GM23248 (cell line): ENCODE data around the gene PHOSPHO1. TPM values are rescaled to one million over a fixed set of nuclear protein-coding genes. Genes with fewer than 3 reads are reported as not detected.

ENCODE experiments used
- DNase-seq: peaks from one replicate; pipeline ENCODE4 v3.0.0-alpha.2; 2015
- H2AFZ ChIP-seq: fragments of 200-600 bp; sonication (generic); 2 replicates; pipeline ENCODE4 v1.6.1; 2016; ENCODE audit warnings: antibody characterized with exemption
- H3F3A ChIP-seq: fragments of 200-600 bp; sonication (generic); 2 replicates; pipeline ENCODE4 v1.6.1; 2016; ENCODE audit warnings: mild to moderate bottlenecking, antibody characterized with exemption, mixed run types; ENCODE audit not compliant: insufficient read depth
- H3K27ac ChIP-seq: fragments of 200-600 bp; sonication (generic); 2 replicates; pipeline ENCODE4 v1.5.1; 2016; ENCODE audit warnings: mild to moderate bottlenecking
- H3K27me3 ChIP-seq: fragments of 200-600 bp; sonication (generic); replicated peaks from 2 replicates; pipeline ENCODE4 v1.6.1; 2016; ENCODE audit warnings: mild to moderate bottlenecking; ENCODE audit not compliant: insufficient read depth
- H3K36me3 ChIP-seq: fragments of 200-600 bp; sonication (generic); 2 replicates; pipeline ENCODE4 v1.6.1; 2016; ENCODE audit warnings: low read depth, mild to moderate bottlenecking
- H3K4me1 ChIP-seq: fragments of 200-600 bp; sonication (generic); 2 replicates; pipeline ENCODE4 v1.6.1; 2016; ENCODE audit warnings: mild to moderate bottlenecking; ENCODE audit not compliant: insufficient read depth
- H3K4me2 ChIP-seq: fragments of 200-600 bp; sonication (generic); one replicate; pipeline ENCODE4 v1.6.1; 2016; ENCODE audit warnings: mild to moderate bottlenecking; ENCODE audit not compliant: unreplicated experiment
- H3K4me3 ChIP-seq: fragments of 200-600 bp; sonication (generic); 2 replicates; pipeline ENCODE4 v1.5.1; 2016; ENCODE audit warnings: mild to moderate bottlenecking
- H3K79me2 ChIP-seq: fragments of 200-600 bp; sonication (generic); 2 replicates; pipeline ENCODE4 v1.6.1; 2016; ENCODE audit warnings: mild to moderate bottlenecking; ENCODE audit not compliant: insufficient read depth
- H3K9ac ChIP-seq: fragments of 200-600 bp; sonication (generic); 2 replicates; pipeline ENCODE4 v1.6.1; 2016; ENCODE audit warnings: mild to moderate bottlenecking
- H3K9me2 ChIP-seq: fragments of 200-600 bp; sonication (generic); 2 replicates; pipeline ENCODE4 v1.6.1; 2016; ENCODE audit warnings: mixed run types, mild to moderate bottlenecking, moderate library complexity; ENCODE audit not compliant: insufficient read depth
- H3K9me3 ChIP-seq: fragments of 200-600 bp; sonication (generic); one replicate; pipeline ENCODE4 v1.6.1; 2017; ENCODE audit warnings: low read depth
- H4K20me1 ChIP-seq: fragments of 200-600 bp; sonication (generic); 2 replicates; pipeline ENCODE4 v1.6.0; 2016; ENCODE audit not compliant: insufficient read depth
- EZH2 ChIP-seq: fragments of 200-600 bp; sonication (generic); IDR thresholded peaks from 2 replicates; pipeline ENCODE4 v1.6.1; 2018; ENCODE audit warnings: antibody characterized with exemption, mild to moderate bottlenecking; ENCODE audit not compliant: insufficient read depth, poor library complexity, severe bottlenecking
- EZH2phosphoT487 ChIP-seq: fragments of 200-600 bp; sonication (generic); IDR thresholded peaks from 2 replicates; pipeline ENCODE4 v1.6.1; 2018; ENCODE audit warnings: antibody characterized with exemption, moderate library complexity, mild to moderate bottlenecking, low read depth; ENCODE audit not compliant: insufficient read depth
- WGBS, 2 experiments: methylation state at CpG; one replicate each; pipeline ENCODE4 v1.1.6; 2015 to 2017; ENCODE audit warnings: low lambda C conversion rate in 2 of 2, low coverage in 1 of 2; ENCODE audit errors: missing lambda C conversion rate in 2 of 2; 5-methylcytosine and 5-hydroxymethylcytosine counted together
- in situ Hi-C: fragments of 300-500 bp; cut with MboI; formaldehyde crosslinking; loops from 2 replicates; pipeline ENCODE4 v1.15.0; 2020
- polyA plus RNA-seq: library from polyadenylated mRNA; unstranded; fragments of >200 nt; fragmentation: Nextera tagmentation; extraction: Ambion mirVana; gene quantifications from 2 replicates; pipeline ENCODE4 v1.2.1, GENCODE V29; 2016
- total RNA-seq: library from RNA; depleted of rRNA; stranded (reverse); fragments of >200 nt; shearing (Covaris generic); gene quantifications from 2 replicates; pipeline ENCODE4 v1.2.3, GENCODE V29; 2014

Gene PHOSPHO1
- total and polyA plus RNA-seq, 2 experiments from 2014 or later: not detected

GRCh38 chr17:49241692-49242397, 11.3 kb upstream of the PHOSPHO1 start:
- Histone ChIP-seq H3K9ac (no peak overlapping the region), H3K4me3 (no peak overlapping the region), H2AFZ (no peak overlapping the region), H3K36me3 (no peaks in the 10 kb centered on the region), H3K27ac (no peak overlapping the region), H3K4me1 (no peaks in the 10 kb centered on the region), H3K9me3 (no peaks in the 10 kb centered on the region), H3F3A (no peaks in the 10 kb centered on the region), H3K4me2 (no peak overlapping the region), H4K20me1 (no peaks in the 10 kb centered on the region), H3K9me2 (no peaks in the 10 kb centered on the region), H3K27me3 (peaks cover 5% of the 10 kb centered on the region; the same call in 1 of the 2 replicates), H3K79me2 (no peaks in the 10 kb centered on the region)
- 48 to 55% methylated on average over 8 to 9 of the region's 9 CpGs for WGBS, 2 experiments
- DNase-seq: no peak
- in situ Hi-C loops: no loop called here
- TF ChIP-seq EZH2 (no peak), EZH2phosphoT487 (no peak)

- Histone ChIP-seq H3K9ac (no peak overlapping the region), H3K9me3 (no peaks in the 10 kb centered on the region), H4K20me1 (no peaks in the 10 kb centered on the region), H3K9me2 (no peaks in the 10 kb centered on the region), H3K27ac (no peak overlapping the region), H2AFZ (no peak overlapping the region), H3K4me1 (no peaks in the 10 kb centered on the region), H3K4me2 (no peak overlapping the region), H3K36me3 (no peaks in the 10 kb centered on the region), H3K79me2 (no peaks in the 10 kb centered on the region), H3K4me3 (no peak overlapping the region), H3F3A (no peaks in the 10 kb centered on the region), H3K27me3 (peaks cover 7% of the 10 kb centered on the region; the same call in 1 of the 2 replicates)
- DNase-seq: no peak
- no peak for TF ChIP-seq EZH2phosphoT487
- TF ChIP-seq EZH2: no peak
- in situ Hi-C loops: no loop called here
- WGBS, 2 experiments: 76% methylated on average over 8 of the region's 8 CpGs
Observed at GRCh38 chr17:49241040-49241439, 10.5 kb upstream of the PHOSPHO1 start.

GRCh38 chr17:49240619-49241018, 10.0 kb upstream of the PHOSPHO1 start:
- H3K27ac ChIP-seq: no peak overlapping the region
- in situ Hi-C loops: no loop called here
- H3K9ac ChIP-seq: no peak overlapping the region
- H3K4me3 ChIP-seq: no peak overlapping the region
- 10 to 13% methylated on average over 1 of the region's 1 CpG for WGBS, 2 experiments
- no peaks in the 10 kb centered on the region for H3K9me3 ChIP-seq
- TF ChIP-seq EZH2phosphoT487: no peak
- TF ChIP-seq EZH2: no peak
- H3K79me2 ChIP-seq: no peaks in the 10 kb centered on the region
- H3K36me3 ChIP-seq: no peaks in the 10 kb centered on the region
- H3F3A ChIP-seq: no peaks in the 10 kb centered on the region
- no peaks in the 10 kb centered on the region for H4K20me1 ChIP-seq
- H2AFZ ChIP-seq: no peak overlapping the region
- no peaks in the 10 kb centered on the region for H3K4me1 ChIP-seq
- H3K4me2 ChIP-seq: no peak overlapping the region
- H3K9me2 ChIP-seq: no peaks in the 10 kb centered on the region
- no peak for DNase-seq
- peaks cover 10% of the 10 kb centered on the region; the same call in 1 of the 2 replicates for H3K27me3 ChIP-seq

GRCh38 chr17:49239963-49240362, 9.4 kb upstream of the PHOSPHO1 start:
- no peak overlapping the region for H3K27ac ChIP-seq
- no peaks in the 10 kb centered on the region for H3K4me1 ChIP-seq
- no peaks in the 10 kb centered on the region for H4K20me1 ChIP-seq
- no peaks in the 10 kb centered on the region for H3K9me2 ChIP-seq
- no peak overlapping the region for H3K4me3 ChIP-seq
- H3K27me3 ChIP-seq: peaks cover 12% of the 10 kb centered on the region; the same call in 1 of the 2 replicates
- no peaks in the 10 kb centered on the region for H3K36me3 ChIP-seq
- TF ChIP-seq EZH2phosphoT487 (no peak), EZH2 (no peak)
- WGBS, 2 experiments: 100% methylated on average over 1 of the region's 1 CpG
- H3K9ac ChIP-seq: no peak overlapping the region
- no peak overlapping the region for H2AFZ ChIP-seq
- H3K9me3 ChIP-seq: no peaks in the 10 kb centered on the region
- no peaks in the 10 kb centered on the region for H3F3A ChIP-seq
- H3K79me2 ChIP-seq: no peaks in the 10 kb centered on the region
- DNase-seq: no peak
- in situ Hi-C loops: no loop called here
- H3K4me2 ChIP-seq: no peak overlapping the region
